GM13977 (cell line): ENCODE results near the gene COQ3.

Experiments used
- DNase-seq: peaks from one replicate; pipeline ENCODE4 v3.0.0; 2012; ENCODE audit warnings: low spot score
- CTCF ChIP-seq: IDR thresholded peaks from 2 replicates; pipeline ENCODE4 v1.5.1; 2012; ENCODE audit warnings: mild to moderate bottlenecking, control low read depth; ENCODE audit not compliant: insufficient read depth; ENCODE audit errors: extremely low read depth, missing control alignments
- in situ Hi-C: fragments of 300-500 bp; cut with MboI; formaldehyde crosslinking; loops from one replicate; pipeline ENCODE4 v1.12.0; 2022; ENCODE audit warnings: low sequenced_read_pairs, low pct_unique_long_range_greater_than_20kb, mixed read lengths, inconsistent platforms; ENCODE audit not compliant: unreplicated experiment

The COQ3 gene

GRCh38 chr6:99324996-99325395 lies 69.0 kb downstream of the COQ3 start:
- in situ Hi-C loops: no loop called here
- no peak for TF ChIP-seq CTCF
- DNase-seq: no peak
